ENCODE data around the gene PODN. TPM values are rescaled to one million over a fixed set of nuclear protein-coding genes. Genes with fewer than 3 reads are reported as not detected.

Gene PODN
- total RNA-seq, 6 donors from 2014 or later: 15.2 to 87.1 (median 53.1) TPM

- 81 to 84% methylated on average over 7 of the region's 7 CpGs for WGBS, 2 donors
- H3K27ac ChIP-seq: no peak overlapping the region
- H3K36me3 ChIP-seq: no peaks in the 10 kb centered on the region
- no peak overlapping the region for H3K4me3 ChIP-seq
- no peak for ATAC-seq (ENCODE audit: low FRiP score in 2 of 2)
- TF ChIP-seq POLR2A (IDR thresholded peaks at IDR 0.05) (no peak), EP300 (IDR thresholded peaks at IDR 0.05) (no peak), CTCF (IDR thresholded peaks at IDR 0.05) (no peak), POLR2AphosphoS5 (IDR thresholded peaks at IDR 0.05) (no peak)
- no peak for DNase-seq
- H3K9me3 ChIP-seq: no peaks in the 10 kb centered on the region
- no peaks in the 10 kb centered on the region for H3K27me3 ChIP-seq
- peaks cover 13 to 29% (median 21%) of the 10 kb centered on the region in 4 donors for H3K4me1 ChIP-seq
Measured at GRCh38 chr1:53107090-53107489, 45.1 kb downstream of the PODN start.

GRCh38 chr1:53107570-53108322 lies 45.7 kb downstream of the PODN start:
- DNase-seq: no peak
- peaks cover 13 to 29% (median 21%) of the 10 kb centered on the region in 4 donors for H3K4me1 ChIP-seq
- H3K27me3 ChIP-seq: no peaks in the 10 kb centered on the region
- peak in 1 of 2 donors; percentile 48 for ATAC-seq (ENCODE audit: low FRiP score in 2 of 2)
- peak overlapping the region in 1 of 4 donors; percentile 38 for H3K27ac ChIP-seq
- no peak overlapping the region for H3K4me3 ChIP-seq
- no peaks in the 10 kb centered on the region for H3K36me3 ChIP-seq
- no peak for TF ChIP-seq POLR2A (IDR thresholded peaks at IDR 0.05)
- no peak for TF ChIP-seq CTCF (IDR thresholded peaks at IDR 0.05)
- no peak for TF ChIP-seq POLR2AphosphoS5 (IDR thresholded peaks at IDR 0.05)
- TF ChIP-seq EP300 (IDR thresholded peaks at IDR 0.05): no peak
- no peaks in the 10 kb centered on the region for H3K9me3 ChIP-seq
- WGBS, 2 donors: 53 to 56% methylated on average over 15 of the region's 15 CpGs

GRCh38 chr1:53108646-53109580 lies 46.9 kb downstream of the PODN start:
- H3K27me3 ChIP-seq: no peaks in the 10 kb centered on the region
- TF ChIP-seq POLR2AphosphoS5 (IDR thresholded peaks at IDR 0.05) (no peak), CTCF (IDR thresholded peaks at IDR 0.05) (no peak), POLR2A (IDR thresholded peaks at IDR 0.05) (no peak), EP300 (IDR thresholded peaks at IDR 0.05) (no peak)
- ATAC-seq (ENCODE audit: low FRiP score in 2 of 2): no peak
- DNase-seq: no peak
- 59 to 66% methylated on average over 13 to 14 of the region's 14 CpGs for WGBS, 2 donors
- H3K36me3 ChIP-seq: no peaks in the 10 kb centered on the region
- H3K4me1 ChIP-seq: peaks cover 13 to 29% (median 21%) of the 10 kb centered on the region in 4 donors
- no peak overlapping the region for H3K4me3 ChIP-seq
- H3K9me3 ChIP-seq: no peaks in the 10 kb centered on the region
- H3K27ac ChIP-seq: peak overlapping the region in 2 of 4 donors; percentile 23 to 67

- ATAC-seq (ENCODE audit: low FRiP score in 2 of 2) (peak; percentile 51 to 52), DNase-seq (peak; percentile 70 to 76)
- Histone ChIP-seq H3K36me3 (no peaks in the 10 kb centered on the region), H3K27me3 (no peaks in the 10 kb centered on the region), H3K4me3 (no peak overlapping the region), H3K27ac (peak overlapping the region in 3 of 4 donors; percentile 23 to 67 (median 54)), H3K9me3 (no peaks in the 10 kb centered on the region), H3K4me1 (peaks cover 13 to 29% (median 21%) of the 10 kb centered on the region in 4 donors)
- WGBS, 2 donors: 55 to 67% methylated on average over 18 of the region's 18 CpGs
- TF ChIP-seq POLR2A (IDR thresholded peaks at IDR 0.05) (peak in 1 of 4 donors; percentile 40), CTCF (IDR thresholded peaks at IDR 0.05) (no peak)
Measured at GRCh38 chr1:53110370-53111072, 48.5 kb downstream of the PODN start.
